ENCODE data around the gene TBCK.

TBCK gene

GRCh38 chr4:106032851-106033286, 283.1 kb downstream of the TBCK start:
- no peak for TF ChIP-seq CTCF (IDR thresholded peaks at IDR 0.05)

GRCh38 chr4:106022454-106022853, 293.6 kb downstream of the TBCK start:
- TF ChIP-seq CTCF (IDR thresholded peaks at IDR 0.05): no peak

- no peak for TF ChIP-seq CTCF (IDR thresholded peaks at IDR 0.05)
Observed at GRCh38 chr4:106021737-106022410, 294.1 kb downstream of the TBCK start.

GRCh38 chr4:106019771-106020170, 296.2 kb downstream of the TBCK start:
- TF ChIP-seq CTCF (IDR thresholded peaks at IDR 0.05): no peak

- no peak for TF ChIP-seq CTCF (IDR thresholded peaks at IDR 0.05)
Observed at GRCh38 chr4:106017975-106018374, 298.0 kb downstream of the TBCK start.

GRCh38 chr4:106011387-106011786, 304.6 kb downstream of the TBCK start:
- no peak for TF ChIP-seq CTCF (IDR thresholded peaks at IDR 0.05)

GRCh38 chr4:106010761-106011160, 305.2 kb downstream of the TBCK start:
- TF ChIP-seq CTCF (IDR thresholded peaks at IDR 0.05): no peak

GRCh38 chr4:106002994-106003393, 313.0 kb downstream of the TBCK start:
- no peak for TF ChIP-seq CTCF (IDR thresholded peaks at IDR 0.05)
